Panc1 (cell line): ENCODE results near the gene CD99.

Source experiments
- POLR2AphosphoS5 ChIP-seq: IDR thresholded peaks from 2 replicates; pipeline ENCODE4 v1.6.1; 2012; ENCODE audit warnings: mild to moderate bottlenecking, low read depth, low read length, moderate library complexity
- SIN3A ChIP-seq: IDR thresholded peaks from 2 replicates; pipeline ENCODE4 v1.6.1; 2012; ENCODE audit warnings: low read depth, mild to moderate bottlenecking, low read length, moderate library complexity, borderline replicate concordance; ENCODE audit not compliant: insufficient read depth
- TF ChIP-seq, protein P1 (sequence below): fragments of 450-650 bp; IDR thresholded peaks from 2 replicates; pipeline ENCODE4 v1.5.1; 2017; ENCODE audit warnings: mild to moderate bottlenecking

DNA sequence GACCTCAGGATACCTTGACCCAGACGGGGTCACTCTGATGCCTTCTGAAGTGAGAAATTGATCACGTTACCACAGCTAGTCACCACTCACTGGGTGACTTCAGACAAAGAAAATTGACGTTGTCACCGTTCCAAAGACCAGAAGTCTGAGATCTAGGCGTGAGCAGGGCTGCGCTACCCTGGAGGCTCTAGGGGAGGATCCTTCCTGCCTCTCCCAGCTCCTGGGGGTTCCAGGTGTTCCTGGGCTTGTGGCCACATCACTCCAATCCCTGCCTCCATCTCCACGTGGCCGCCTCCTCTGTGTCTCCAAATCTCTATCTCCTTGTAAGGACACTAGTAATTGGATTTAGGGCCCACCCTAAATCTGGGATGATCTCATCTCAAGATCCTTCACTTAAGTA, 48.9 kb upstream of the CD99 start:
- TF ChIP-seq POLR2AphosphoS5 = no peak
- TF ChIP-seq, protein P1, sequence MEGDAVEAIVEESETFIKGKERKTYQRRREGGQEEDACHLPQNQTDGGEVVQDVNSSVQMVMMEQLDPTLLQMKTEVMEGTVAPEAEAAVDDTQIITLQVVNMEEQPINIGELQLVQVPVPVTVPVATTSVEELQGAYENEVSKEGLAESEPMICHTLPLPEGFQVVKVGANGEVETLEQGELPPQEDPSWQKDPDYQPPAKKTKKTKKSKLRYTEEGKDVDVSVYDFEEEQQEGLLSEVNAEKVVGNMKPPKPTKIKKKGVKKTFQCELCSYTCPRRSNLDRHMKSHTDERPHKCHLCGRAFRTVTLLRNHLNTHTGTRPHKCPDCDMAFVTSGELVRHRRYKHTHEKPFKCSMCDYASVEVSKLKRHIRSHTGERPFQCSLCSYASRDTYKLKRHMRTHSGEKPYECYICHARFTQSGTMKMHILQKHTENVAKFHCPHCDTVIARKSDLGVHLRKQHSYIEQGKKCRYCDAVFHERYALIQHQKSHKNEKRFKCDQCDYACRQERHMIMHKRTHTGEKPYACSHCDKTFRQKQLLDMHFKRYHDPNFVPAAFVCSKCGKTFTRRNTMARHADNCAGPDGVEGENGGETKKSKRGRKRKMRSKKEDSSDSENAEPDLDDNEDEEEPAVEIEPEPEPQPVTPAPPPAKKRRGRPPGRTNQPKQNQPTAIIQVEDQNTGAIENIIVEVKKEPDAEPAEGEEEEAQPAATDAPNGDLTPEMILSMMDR = no peak
- TF ChIP-seq SIN3A = no peak
